Renal cortical epithelial cell (primary cell): ENCODE measurements around the gene MBD3L3. TPM values are rescaled to one million over a fixed set of nuclear protein-coding genes. Genes with fewer than 3 reads are reported as not detected.

Experiments used
- total RNA-seq: library from RNA; depleted of rRNA; stranded (reverse); fragments of >200 nt; gene quantifications from 2 replicates; pipeline ENCODE4 v1.2.3, GENCODE V29; 2014

The MBD3L3 gene
- total RNA-seq, 1 donor from 2014 or later, result not detected

Other genes with a start within 250 kb of the MBD3L3 start
- gene ADGRE1, start 171.1 kb downstream of the MBD3L3 start, total RNA-seq, result not detected in 2 replicates
- gene MBD3L2B, start 37.2 kb downstream of the MBD3L3 start, total RNA-seq, result not detected in 2 replicates
- not detected in 2 replicates for gene MBD3L5, start 28.1 kb downstream of the MBD3L3 start, total RNA-seq
- not detected in 2 replicates for gene MBD3L4, start 18.5 kb downstream of the MBD3L3 start, total RNA-seq
- not detected in 2 replicates for gene MBD3L2, start 9.4 kb downstream of the MBD3L3 start, total RNA-seq
- gene ZNF557, start 11.0 kb upstream of the MBD3L3 start, total RNA-seq, result 18.4 and 21.6 TPM in 2 replicates
- 3.8 and 19.8 TPM in 2 replicates for gene INSR, start 235.7 kb upstream of the MBD3L3 start, total RNA-seq